Dermis blood vessel endothelial cell (primary cell): ENCODE results near the gene SHBG. TPM values are rescaled to one million over a fixed set of nuclear protein-coding genes. Genes with fewer than 3 reads are reported as not detected.
"Not testable (repeated sequence)": the region's sequence is repeated elsewhere in the genome, so short reads cannot be mapped to it uniquely, and the experiment has no call there.

Experiments used
- DNase-seq: peaks from one replicate; pipeline ENCODE4 v3.0.0; 2010
- total RNA-seq: library from RNA; depleted of rRNA; stranded (reverse); fragments of >200 nt; gene quantifications from 2 replicates; pipeline ENCODE4 v1.2.3, GENCODE V29; 2014

The SHBG gene
- total RNA-seq, 1 donor from 2014 or later: 0.51 TPM

DNA sequence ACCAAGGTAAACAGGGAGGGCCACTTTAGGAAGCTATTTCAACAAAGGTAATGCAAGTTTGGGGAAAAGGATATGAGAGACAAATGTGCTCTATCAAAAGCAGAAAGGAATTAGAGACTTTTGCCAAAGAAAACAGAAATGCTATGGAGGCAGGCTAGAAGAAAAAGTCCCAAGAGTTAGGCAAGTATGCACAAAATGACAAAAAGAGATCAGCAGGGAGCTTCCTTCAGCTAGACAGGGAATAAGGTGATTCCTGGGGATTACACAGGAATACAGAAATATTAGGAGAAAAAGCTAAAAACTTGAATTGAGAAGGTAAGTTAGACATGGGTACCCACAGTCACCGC, 17.7 kb upstream of the SHBG start:
- DNase-seq: no peak

GRCh38 chr17:7613769-7614424, 16.0 kb upstream of the SHBG start:
- DNase-seq: peak; percentile 27

DNA sequence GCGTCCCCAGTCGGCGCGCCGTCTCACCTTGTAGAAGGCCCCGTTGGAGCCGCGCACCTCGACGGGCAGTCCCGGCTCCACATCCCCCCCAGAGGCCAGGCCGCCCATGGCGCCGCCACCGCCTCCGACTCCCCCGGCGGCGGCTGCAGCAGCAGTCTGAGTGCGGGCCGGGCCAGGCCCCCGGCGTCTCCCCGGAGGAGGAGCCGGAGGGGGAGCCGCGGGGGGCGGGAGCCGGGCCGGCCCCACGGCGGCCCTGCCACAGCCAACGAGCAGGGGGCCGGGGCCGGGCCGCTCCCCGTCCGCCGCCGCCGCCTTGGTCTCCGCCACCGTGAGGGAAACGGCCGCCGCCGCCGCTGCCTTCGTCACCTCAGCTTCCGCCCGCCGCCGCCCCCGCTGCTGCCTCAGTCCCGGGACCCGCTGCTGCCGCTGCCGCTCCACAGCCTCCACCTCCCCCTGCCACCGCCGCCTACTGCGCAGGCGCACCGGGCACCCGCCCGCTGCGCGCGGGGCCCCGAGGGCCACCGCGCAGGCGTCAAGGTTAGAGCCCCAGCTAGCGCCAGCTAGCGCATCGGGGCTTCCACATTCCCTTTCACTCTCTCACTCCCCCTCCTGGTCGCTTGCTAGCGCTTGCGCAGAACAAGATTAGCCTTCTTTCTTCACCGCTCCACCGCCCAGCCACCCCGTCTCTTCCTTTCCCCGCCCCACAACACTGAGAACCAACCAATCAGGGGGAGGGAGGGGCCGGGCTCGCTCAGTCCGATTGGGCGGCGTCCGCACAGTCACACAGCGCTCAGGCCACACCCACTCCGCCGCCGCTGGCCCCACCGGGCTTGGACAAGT, 15.3 kb upstream of the SHBG start, which contains the start of gene FXR2:
TSS of gene FXR2 (minus strand) at position 473 of the 840 bp plus-strand sequence. CDS start at position 108, 365 bp downstream.
- peak; percentile 100 for DNase-seq

DNA sequence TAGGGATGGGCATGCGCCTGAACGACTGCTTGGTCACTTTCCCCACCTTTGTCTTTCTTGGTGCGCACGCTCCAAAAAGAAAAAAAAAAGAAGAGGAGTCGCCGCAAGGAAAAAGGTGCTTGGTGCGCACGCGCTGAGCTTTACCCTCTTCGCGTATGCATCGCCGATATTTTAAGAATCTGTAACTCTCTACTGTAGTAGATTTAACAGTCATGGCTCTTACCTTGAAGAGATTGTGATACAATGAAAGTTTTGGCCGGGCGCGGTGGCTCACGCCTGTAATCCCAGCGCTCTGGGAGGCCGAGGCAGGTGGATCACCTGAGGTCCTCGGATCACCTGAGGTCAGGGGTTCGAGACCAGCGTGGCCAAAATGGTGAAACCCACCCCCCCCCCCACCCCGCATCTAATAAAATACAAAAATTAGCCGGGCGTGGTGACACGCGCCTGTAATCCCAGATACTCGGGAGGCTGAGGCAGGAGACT, 14.6 kb upstream of the SHBG start:
- no peak for DNase-seq

GRCh38 chr17:7618608-7619007, 11.3 kb upstream of the SHBG start:
- no peak for DNase-seq

- DNase-seq: no peak
Observed at GRCh38 chr17:7620835-7621234, 9.1 kb upstream of the SHBG start.

- DNase-seq: no peak
Observed at GRCh38 chr17:7623661-7624060, 6.3 kb upstream of the SHBG start.

DNA sequence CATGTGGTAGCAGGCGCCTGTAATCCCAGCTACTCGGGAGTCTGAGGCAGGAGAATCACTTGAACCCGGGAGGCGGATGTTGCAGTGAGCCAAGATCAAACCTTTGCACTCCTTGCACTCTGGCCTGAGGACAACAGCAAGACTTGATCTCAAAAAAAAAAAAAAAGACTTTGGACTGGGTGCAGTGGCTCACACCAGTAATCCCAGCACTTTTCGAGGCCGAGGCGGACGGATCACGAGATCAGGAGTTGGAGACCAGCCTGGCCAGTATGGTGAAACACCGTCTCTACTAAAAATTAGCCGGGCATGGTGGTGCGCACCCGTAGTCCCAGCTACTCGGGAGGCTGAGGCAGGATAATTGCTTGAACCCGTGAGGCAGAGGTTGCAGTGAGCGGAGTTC, 4.2 kb upstream of the SHBG start:
- not testable (repeated sequence) for DNase-seq

GRCh38 chr17:7626307-7626706, 3.6 kb upstream of the SHBG start:
- no peak for DNase-seq

GRCh38 chr17:7626956-7627249, 3.0 kb upstream of the SHBG start:
- DNase-seq: no peak

DNA sequence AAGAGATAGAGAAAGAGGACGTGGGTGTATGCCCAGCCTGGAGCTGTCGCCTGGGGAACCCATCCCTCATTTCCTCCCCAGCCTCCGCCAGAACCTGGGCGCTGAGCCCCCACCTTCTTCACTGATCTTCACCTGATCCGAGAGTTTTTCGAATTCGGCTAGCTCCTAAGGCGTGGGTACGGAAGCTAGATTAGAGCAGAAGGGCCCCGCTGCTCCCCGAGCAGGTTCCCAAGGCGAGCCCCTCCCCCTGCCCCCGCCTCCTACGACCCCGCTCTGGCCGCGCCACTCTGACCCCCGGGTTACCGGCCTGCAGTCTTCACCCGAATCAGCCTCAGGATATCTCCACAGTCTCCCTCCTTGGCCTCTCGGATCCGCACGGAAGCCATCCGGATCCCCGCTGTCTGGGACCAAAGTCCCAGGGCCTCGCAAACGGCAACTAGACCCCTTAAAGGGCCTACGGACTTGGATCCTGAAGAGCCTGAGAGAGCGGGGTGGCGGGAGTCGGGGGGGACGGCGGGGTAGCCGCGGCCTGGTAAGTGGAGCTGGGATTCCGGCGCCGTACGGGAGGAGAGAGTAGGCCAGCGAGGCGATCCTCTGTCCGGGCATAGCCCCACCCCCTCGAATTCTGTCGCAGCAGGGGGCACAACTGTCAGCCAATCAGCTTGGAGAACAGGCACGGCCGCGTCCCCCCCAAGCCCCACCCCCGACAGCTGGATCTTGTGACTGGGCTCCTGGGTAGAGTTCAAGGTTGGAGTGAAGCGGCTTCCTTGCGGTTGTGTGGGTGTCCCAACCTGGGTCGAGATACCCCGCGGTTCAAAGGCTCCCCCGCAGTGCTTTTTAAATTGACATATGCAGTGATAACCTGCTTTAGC, 2.4 kb upstream of the SHBG start, which contains the start of gene SAT2:
TSS of gene SAT2 (minus strand) at position 572 of the 872 bp plus-strand sequence. CDS start at position 386, 186 bp downstream.
- DNase-seq: peak; percentile 93

DNA sequence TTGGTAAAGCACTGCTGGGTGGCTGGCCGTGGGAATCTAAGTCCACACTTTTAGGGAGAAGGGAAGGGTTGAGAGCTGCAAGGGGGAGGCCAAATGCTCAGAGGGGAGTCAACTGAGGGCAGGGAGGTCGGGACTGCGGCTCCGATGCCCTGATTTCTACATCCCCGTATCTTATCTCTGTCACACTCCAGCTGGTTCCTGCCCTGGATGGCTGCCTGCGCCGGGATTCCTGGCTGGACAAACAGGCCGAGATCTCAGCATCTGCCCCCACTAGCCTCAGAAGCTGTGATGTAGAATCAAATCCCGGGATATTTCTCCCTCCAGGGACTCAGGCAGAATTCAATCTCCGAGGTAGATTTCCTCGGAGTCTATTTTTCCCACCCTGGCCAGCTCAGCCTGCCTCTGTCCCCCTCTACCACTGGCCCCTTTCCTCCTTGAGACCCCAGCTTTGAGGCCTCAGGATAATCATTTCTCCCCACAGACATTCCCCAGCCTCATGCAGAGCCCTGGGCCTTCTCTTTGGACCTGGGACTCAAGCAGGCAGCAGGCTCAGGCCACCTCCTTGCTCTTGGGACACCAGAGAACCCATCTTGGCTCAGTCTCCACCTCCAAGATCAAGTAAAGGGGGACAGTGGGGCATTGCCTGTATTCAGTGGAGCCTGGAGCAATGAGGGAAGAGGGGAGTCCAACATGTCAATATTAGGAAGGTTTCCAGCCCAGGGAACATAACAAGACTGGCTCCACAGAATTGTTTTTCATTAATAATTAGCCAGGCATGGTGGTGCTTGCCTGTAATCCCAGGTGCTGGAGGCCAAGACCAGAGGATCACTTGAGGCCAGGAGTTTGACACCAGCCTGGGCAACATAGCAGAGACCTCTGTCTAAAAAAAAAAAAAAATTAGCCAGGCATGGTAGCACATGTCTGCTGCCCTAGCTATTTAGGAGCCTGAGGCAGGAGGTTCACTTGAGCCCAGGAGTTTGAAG, 1.8 kb downstream of the SHBG start:
- no peak for DNase-seq

- peak; percentile 65 for DNase-seq
Observed at GRCh38 chr17:7632492-7632894, 2.6 kb downstream of the SHBG start.

- DNase-seq: no peak
Observed at GRCh38 chr17:7633093-7633492, 3.2 kb downstream of the SHBG start.

GRCh38 chr17:7634384-7634783, 4.4 kb downstream of the SHBG start:
- peak; percentile 62 for DNase-seq

DNA sequence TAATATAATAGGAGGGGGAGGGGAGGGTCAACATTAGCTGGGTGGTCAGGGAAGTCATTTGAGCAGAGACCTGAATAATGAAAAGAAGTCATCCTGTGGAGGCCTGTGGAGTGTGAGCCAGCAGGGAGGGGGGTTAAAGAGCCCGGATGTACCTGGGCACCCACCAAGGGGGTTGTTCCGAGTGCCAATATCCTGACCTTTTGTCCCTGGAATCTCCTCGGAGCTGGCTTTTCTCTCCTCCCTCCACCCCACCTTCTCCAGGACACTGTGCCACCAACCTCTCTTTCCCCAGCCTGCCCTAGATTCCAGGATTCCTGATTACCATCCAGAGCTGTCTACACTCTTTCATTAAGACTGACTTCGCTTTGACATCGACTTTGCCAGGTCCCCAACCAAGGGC, 6.2 kb downstream of the SHBG start:
- no peak for DNase-seq

DNA sequence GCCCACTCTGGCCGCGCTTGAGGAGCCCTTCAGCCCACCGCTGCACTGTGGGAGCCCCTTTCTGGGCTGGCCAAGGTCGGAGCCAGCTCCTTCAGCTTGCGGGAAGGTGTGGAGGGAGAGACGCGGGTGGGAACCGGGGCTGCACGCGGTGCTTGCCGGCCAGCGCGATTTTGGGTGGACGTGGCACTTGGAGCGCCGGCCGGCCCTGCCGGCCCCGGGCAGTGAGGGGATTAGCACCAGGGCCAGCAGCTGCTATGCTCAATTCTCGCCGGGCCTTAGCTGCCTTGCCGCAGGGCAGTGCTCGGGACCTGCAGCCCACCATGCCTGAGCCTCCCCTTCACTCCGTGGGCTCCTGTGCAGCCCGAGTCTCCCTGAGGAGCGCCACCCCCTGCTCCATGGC, 10.8 kb downstream of the SHBG start:
- DNase-seq: no peak

- DNase-seq: not testable (repeated sequence)
Observed at GRCh38 chr17:7641635-7642034, 11.7 kb downstream of the SHBG start.

DNA sequence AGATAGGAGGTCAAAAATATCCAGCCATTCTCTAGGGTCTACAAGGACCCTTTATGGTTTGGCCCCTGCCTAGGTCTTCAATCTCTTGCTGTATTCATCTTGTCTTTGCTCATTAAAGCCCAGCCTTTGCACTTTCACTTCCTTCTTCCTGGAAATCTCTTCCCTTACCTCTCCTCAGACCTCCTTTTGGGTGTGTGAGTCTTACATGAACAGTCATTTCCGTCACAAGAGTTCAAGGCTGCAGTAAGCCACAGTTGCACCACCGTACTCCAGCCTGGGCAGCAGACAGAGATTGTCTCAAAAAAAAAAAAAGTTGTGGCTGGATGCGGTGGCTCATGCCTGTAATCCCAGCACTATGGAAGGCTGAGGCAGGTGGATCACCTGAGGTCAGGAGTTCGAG, 14.8 kb downstream of the SHBG start:
- no peak for DNase-seq

GRCh38 chr17:7646457-7646856, 16.5 kb downstream of the SHBG start:
- no peak for DNase-seq

GRCh38 chr17:7647018-7647417, 17.1 kb downstream of the SHBG start:
- no peak for DNase-seq
